ENCODE measurements around the gene NEK5. TPM values are rescaled to one million over a fixed set of nuclear protein-coding genes. Genes with fewer than 3 reads are reported as not detected.

Gene NEK5
- total RNA-seq, 2 donors from 2014 or later, result 0.33 to 0.78 TPM

DNA sequence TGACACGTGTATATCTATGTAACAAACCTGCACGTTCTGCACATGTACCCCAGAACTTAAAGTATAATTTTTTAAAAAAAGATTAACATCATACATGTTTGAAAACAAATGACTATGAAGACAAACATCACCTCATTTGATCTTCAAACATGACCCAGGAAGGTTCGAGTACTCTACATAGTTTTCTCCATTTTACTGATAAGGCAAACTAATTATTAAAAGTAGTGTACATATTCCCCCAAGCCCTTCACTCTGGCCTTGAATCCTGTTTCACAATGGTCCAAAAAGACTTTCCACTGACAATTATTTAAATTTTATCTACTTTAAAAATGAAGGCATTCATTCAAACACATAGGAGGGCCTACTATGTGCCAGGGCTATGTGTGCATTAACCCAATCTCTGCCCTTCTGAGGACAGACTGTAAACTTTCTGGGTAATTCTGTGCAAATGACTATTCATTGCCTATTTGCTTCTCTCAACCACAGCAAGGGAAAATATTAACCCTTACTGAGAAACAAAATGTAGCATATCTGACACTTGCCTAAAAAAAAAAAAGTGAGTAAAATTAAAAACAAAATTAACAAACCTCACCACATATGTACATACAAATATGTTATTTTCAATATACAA, 139.8 kb downstream of the NEK5 start:
- intact Hi-C loops (cut with DNase I), result no loop called here
- WGBS, 2 donors, result 62 to 63% methylated on average over 3 of the region's 3 CpGs
- TF ChIP-seq, protein P1, sequence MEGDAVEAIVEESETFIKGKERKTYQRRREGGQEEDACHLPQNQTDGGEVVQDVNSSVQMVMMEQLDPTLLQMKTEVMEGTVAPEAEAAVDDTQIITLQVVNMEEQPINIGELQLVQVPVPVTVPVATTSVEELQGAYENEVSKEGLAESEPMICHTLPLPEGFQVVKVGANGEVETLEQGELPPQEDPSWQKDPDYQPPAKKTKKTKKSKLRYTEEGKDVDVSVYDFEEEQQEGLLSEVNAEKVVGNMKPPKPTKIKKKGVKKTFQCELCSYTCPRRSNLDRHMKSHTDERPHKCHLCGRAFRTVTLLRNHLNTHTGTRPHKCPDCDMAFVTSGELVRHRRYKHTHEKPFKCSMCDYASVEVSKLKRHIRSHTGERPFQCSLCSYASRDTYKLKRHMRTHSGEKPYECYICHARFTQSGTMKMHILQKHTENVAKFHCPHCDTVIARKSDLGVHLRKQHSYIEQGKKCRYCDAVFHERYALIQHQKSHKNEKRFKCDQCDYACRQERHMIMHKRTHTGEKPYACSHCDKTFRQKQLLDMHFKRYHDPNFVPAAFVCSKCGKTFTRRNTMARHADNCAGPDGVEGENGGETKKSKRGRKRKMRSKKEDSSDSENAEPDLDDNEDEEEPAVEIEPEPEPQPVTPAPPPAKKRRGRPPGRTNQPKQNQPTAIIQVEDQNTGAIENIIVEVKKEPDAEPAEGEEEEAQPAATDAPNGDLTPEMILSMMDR (IDR thresholded peaks at IDR 0.05), result no peak
- TF ChIP-seq POLR2A (IDR thresholded peaks at IDR 0.05), result no peak
- no peak for ATAC-seq
- no peaks in the 10 kb centered on the region for H3K27me3 ChIP-seq
- no peak overlapping the region for H3K27ac ChIP-seq
- no peak overlapping the region for H3K4me3 ChIP-seq
- H3K9me3 ChIP-seq, result no peaks in the 10 kb centered on the region
- no peaks in the 10 kb centered on the region for H3K36me3 ChIP-seq (replicated peaks in 1 of 2; ENCODE audit: insufficient read depth in 1 of 2, low read depth in 2 of 2)
- DNase-seq, result no peak
- H3K4me1 ChIP-seq, result peaks cover 7% of the 10 kb centered on the region

Other genes starting within 250 kb of the NEK5 start
- gene ATP7B, start 117.6 kb downstream of the NEK5 start, total RNA-seq, result 1 to 10 TPM; 5.7 to 6.9 TPM
- 10 to 100 TPM in 1 of 2 donors, 1 to 10 TPM in 1; 9.2 to 16.1 TPM for gene ALG11, start 116.7 kb downstream of the NEK5 start, total RNA-seq
- 1 to 10 TPM; 9.6 to 9.9 TPM for gene UTP14C, start 104.4 kb downstream of the NEK5 start, total RNA-seq
- 10 to 100 TPM; 19.7 to 25.4 TPM for gene NEK3, start 30.5 kb upstream of the NEK5 start, total RNA-seq

Data from body of pancreas (tissue), 4 donors.